Activated CD4-positive, alpha-beta T cell treated with anti-CD3 and anti-CD28 coated beads, Interleukin-2, amount 10 ng/mL, durations not matched to agents 24 days and 14 days (primary cell): ENCODE measurements around the gene CLEC19A. TPM values are rescaled to one million over a fixed set of nuclear protein-coding genes. Genes with fewer than 3 reads are reported as not detected.
"Not testable (repeated sequence)": the region's sequence is repeated elsewhere in the genome, so short reads cannot be mapped to it uniquely, and the experiment has no call there.

Source experiments
- DNase-seq: peaks from one replicate; pipeline ENCODE4 v3.0.0; 2022
- H3K27ac Mint-ChIP-seq: one replicate; pipeline ENCODE4 v1.8.0; 2022; ENCODE audit warnings: mild to moderate bottlenecking, mixed read lengths
- H3K27me3 Mint-ChIP-seq: one replicate; pipeline ENCODE4 v1.8.0; 2022; ENCODE audit warnings: mixed read lengths
- H3K36me3 Mint-ChIP-seq: one replicate; pipeline ENCODE4 v1.8.0; 2022; ENCODE audit warnings: low read depth, mild to moderate bottlenecking, mixed read lengths
- H3K4me1 Mint-ChIP-seq: one replicate; pipeline ENCODE4 v1.8.0; 2021; ENCODE audit warnings: mixed read lengths
- H3K4me3 Mint-ChIP-seq: one replicate; pipeline ENCODE4 v1.8.0; 2022; ENCODE audit warnings: mild to moderate bottlenecking, moderate library complexity, mixed read lengths
- H3K9me3 Mint-ChIP-seq: one replicate; pipeline ENCODE4 v1.8.0; 2021; ENCODE audit warnings: mixed read lengths
- intact Hi-C: fragments of 100-400 bp; cut with micrococcal nuclease; formaldehyde crosslinking; loops from one replicate; pipeline ENCODE4 v1.15.1; 2023
- total RNA-seq: library from RNA; stranded (reverse); gene quantifications from 2 replicates; pipeline ENCODE4 v1.2.3, GENCODE V29; 2022

CLEC19A gene
- total RNA-seq, 1 donor from 2014 or later = not detected

DNA sequence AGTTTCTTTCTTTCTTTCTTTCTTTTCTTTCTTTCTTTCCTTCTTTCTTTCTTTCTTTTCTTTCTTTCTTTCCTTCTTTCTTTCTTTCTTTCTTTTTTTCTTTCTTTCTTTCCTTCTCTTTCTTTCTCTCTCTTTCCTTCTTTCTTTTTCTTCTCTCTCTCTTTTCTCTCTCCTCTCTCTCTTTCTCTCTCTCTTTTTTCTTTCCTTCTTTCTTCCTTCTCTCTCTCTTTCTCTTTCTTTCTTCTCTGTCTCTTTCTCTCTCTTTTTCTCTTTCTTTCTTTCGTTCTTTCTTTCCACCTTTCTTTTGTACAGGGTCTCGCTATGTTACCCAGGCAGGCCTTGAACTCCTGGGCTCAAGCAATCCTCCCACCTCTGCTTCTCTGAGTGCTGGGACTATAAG is 35.7 kb downstream of the CLEC19A start:
- H3K4me1 Mint-ChIP-seq, H3K9me3 Mint-ChIP-seq, H3K27ac Mint-ChIP-seq, H3K4me3 Mint-ChIP-seq, intact Hi-C loops, H3K27me3 Mint-ChIP-seq, H3K36me3 Mint-ChIP-seq, DNase-seq: not testable (repeated sequence)

DNA sequence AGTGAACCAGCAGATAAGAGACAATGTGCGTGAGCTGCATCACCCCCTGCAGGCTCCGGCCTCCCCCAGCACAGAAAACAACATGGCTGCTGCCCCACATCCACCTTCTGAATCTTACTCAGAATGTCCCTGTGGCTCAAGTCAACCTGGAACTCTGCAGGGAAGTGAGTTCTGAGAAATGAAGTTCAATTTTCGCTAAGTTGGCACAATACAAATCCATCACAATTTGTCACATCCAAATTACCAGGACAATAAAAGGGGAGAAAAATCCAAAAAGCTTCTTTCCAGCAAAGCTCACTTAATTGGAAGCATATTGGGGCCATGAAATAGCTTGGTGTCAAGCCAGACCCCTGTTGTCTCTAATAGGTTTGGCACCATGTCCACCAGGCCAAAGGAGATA is 38.1 kb downstream of the CLEC19A start:
- Mint-ChIP-seq H3K4me1 (no peaks in the 10 kb centered on the region), H3K27ac (no peak overlapping the region), H3K27me3 (peaks cover 3% of the 10 kb centered on the region), H3K36me3 (no peaks in the 10 kb centered on the region), H3K9me3 (no peaks in the 10 kb centered on the region), H3K4me3 (no peak overlapping the region)
- intact Hi-C loops = no loop called here
- no peak for DNase-seq

DNA sequence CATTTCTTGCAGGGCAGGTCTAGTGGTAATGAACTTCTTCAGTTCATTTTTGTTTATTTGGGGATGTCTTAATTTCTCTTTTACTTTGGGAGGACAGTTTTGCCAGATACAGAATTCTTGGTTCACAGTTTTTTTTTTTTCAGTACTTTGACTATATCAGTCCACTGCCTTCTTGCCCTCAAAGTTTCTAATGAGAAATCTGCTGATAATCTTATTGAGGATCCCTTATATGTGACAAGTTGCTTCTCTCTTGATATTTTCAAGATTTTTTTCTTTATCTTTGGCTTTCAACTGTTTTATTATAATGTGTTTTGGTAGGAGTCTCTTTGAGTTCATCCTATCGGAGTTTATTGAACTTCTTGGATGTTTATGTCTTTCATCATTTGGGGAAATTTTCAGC is 42.8 kb downstream of the CLEC19A start:
- Mint-ChIP-seq H3K9me3 (no peaks in the 10 kb centered on the region), H3K27ac (no peak overlapping the region)
- intact Hi-C loops = no loop called here

DNA sequence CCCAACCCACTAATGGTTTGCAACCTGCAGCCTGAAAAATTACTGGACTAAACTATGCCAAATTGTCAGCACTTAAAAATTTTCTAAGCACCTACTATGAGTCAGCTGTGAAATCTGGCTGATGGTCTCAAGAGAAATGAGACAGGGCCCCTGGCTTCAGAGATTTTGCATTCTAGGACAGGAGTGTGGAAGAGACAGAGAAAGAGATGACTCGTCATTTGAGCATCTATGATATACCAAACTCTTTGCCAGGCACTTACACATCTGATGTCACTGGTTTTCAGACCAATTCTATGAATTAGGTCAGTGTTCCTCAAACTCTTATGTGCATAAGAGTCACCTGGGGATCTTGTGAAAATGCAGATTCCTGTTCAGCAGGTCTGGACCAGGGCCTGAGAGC is 44.4 kb downstream of the CLEC19A start:
- intact Hi-C loops = no loop called here
- H3K36me3 Mint-ChIP-seq = no peaks in the 10 kb centered on the region
- no peak for DNase-seq

More for the DNA sequence above, 42.8 kb downstream of the CLEC19A start:
- peaks cover 3% of the 10 kb centered on the region for H3K27me3 Mint-ChIP-seq
- DNase-seq = no peak
- H3K36me3 Mint-ChIP-seq = no peaks in the 10 kb centered on the region
- H3K4me3 Mint-ChIP-seq = no peak overlapping the region
- no peaks in the 10 kb centered on the region for H3K4me1 Mint-ChIP-seq

DNA sequence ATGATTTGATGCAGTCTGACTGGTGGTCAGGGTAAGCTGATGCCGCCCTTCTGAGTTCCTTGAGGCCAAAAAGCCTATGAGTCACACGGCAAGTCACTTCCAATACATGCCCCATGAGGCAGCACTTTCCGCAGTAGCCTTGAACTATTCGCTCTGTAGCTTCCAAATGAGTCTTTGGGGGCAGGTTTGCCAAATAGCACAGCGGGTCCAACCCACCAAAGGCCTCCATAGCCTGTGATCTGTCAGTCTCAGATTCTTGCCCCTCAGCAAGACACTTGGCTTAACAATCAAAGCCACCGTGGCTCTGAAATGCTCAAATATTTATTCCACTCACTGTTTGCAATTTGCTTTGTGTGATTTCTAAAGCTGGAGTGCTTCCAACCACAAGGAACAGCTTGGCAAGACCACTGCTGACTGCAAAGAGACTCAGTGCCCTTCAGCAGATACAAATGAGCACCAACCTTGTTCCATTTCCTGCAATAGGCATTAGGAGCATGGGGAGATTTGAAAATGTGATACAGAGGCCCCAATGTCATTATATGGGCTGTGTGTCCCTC is 45.4 kb downstream of the CLEC19A start:
- H3K4me1 Mint-ChIP-seq = no peaks in the 10 kb centered on the region
- H3K4me3 Mint-ChIP-seq = no peak overlapping the region
- peaks cover 1% of the 10 kb centered on the region for H3K27me3 Mint-ChIP-seq
- DNase-seq = no peak
- H3K27ac Mint-ChIP-seq = no peak overlapping the region
- H3K9me3 Mint-ChIP-seq = no peaks in the 10 kb centered on the region
- intact Hi-C loops = no loop called here
- no peaks in the 10 kb centered on the region for H3K36me3 Mint-ChIP-seq

More for the DNA sequence above, 44.4 kb downstream of the CLEC19A start:
- Mint-ChIP-seq H3K27ac (no peak overlapping the region), H3K9me3 (no peaks in the 10 kb centered on the region), H3K27me3 (peaks cover 4% of the 10 kb centered on the region), H3K4me1 (no peaks in the 10 kb centered on the region), H3K4me3 (no peak overlapping the region)

DNA sequence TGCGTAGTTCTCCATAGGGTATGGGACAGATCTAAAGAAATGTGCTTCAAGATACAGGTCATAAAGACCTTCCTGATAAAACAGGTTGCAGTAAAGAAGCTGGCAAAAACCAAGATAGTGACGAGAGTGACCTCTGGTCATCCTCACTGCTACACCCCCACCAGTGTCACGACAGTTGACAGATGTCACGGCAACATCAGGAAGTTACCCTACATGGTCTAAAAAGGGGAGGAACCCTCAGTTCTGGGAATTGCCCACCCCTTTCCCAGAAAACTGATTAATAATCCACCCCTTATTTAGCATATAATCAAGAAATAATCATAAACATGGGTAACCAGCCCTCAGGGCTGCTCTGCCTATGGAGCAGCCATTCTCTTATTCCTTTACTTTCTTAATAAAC is 46.3 kb downstream of the CLEC19A start:
- no peaks in the 10 kb centered on the region for H3K36me3 Mint-ChIP-seq
- no peaks in the 10 kb centered on the region for H3K4me1 Mint-ChIP-seq
- H3K4me3 Mint-ChIP-seq = no peak overlapping the region
- H3K27me3 Mint-ChIP-seq = peaks cover 1% of the 10 kb centered on the region
- H3K27ac Mint-ChIP-seq = no peak overlapping the region
- DNase-seq = no peak
- H3K9me3 Mint-ChIP-seq = no peaks in the 10 kb centered on the region
- intact Hi-C loops = no loop called here

DNA sequence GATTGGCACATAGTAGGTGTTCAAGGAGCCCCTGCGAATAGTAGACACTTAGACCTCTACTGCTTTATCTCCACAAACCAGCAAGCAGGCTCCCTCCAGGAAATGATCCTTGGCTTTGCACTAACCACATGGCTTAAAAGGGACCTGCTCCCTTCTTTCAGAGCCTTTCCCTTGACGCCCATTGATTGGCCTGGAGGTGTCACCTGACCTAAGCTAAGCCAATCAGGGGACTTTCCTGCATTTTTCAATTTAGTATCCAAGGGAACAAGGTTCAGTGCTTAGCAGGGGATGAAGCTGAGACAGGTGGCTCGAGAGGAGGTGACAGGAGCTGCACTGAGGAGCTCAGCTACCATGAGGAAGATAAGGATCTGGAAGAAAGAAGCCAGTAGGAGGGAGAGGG is 52.8 kb downstream of the CLEC19A start:
- no peak for DNase-seq
- no peak overlapping the region for H3K27ac Mint-ChIP-seq
- H3K9me3 Mint-ChIP-seq = peaks cover 12% of the 10 kb centered on the region
- H3K4me3 Mint-ChIP-seq = no peak overlapping the region
- no peaks in the 10 kb centered on the region for H3K36me3 Mint-ChIP-seq
- H3K4me1 Mint-ChIP-seq = peaks cover 2% of the 10 kb centered on the region
- intact Hi-C loops = no loop called here
- peaks cover 3% of the 10 kb centered on the region for H3K27me3 Mint-ChIP-seq

DNA sequence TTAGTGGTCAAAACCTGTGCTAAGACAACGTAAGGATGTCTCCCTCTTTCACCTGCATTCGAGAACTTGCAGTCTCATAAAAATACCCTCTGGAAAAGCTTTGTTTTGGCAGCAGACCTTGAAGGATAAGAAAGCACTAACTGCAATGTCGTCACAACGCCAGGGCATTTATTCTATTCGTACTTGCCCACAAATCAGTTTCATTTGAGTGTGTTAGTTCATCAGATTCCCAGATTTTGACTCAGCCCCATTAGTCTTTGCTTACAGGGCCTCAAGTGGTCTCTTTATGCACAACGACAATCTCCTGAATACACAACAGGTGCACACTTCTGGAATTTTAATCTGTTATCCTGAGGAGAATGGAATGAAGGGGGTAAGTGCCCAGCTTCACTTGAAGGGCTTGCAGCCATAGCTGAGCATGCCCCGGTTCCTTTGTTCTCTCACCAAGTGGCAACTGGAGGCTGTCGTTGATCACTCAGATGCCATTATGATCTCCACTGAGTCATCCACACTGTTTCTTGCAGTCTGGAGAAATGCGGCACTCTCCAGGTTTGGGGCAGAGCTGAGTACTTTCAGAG is 58.8 kb downstream of the CLEC19A start:
- peaks cover 9% of the 10 kb centered on the region for H3K9me3 Mint-ChIP-seq
- no peaks in the 10 kb centered on the region for H3K36me3 Mint-ChIP-seq
- intact Hi-C loops = no loop called here
- DNase-seq = no peak
- no peak overlapping the region for H3K4me3 Mint-ChIP-seq
- H3K27ac Mint-ChIP-seq = no peak overlapping the region
- H3K27me3 Mint-ChIP-seq = peaks cover 18% of the 10 kb centered on the region
- H3K4me1 Mint-ChIP-seq = no peaks in the 10 kb centered on the region

DNA sequence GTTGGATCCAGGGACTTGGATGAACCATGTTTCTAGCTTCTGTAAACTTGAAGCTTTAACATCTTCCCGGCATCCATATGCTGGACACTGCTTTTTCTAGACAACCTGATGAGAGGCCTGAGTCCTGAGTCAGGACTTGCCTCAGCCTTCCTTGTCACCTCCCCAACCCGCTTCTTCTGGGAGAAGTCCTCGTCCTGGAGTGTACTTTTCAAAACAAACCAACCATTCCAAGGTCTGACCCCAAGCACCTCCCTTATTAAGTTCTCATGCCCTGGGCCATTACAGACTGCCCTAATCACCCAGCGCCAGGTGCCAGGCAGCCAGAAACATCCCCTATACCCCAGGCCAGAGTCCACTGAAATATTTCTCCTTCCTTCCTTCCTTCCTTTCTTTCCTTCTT is 59.4 kb downstream of the CLEC19A start:
- Mint-ChIP-seq H3K4me1 (no peaks in the 10 kb centered on the region), H3K27me3 (peaks cover 18% of the 10 kb centered on the region), H3K27ac (no peak overlapping the region), H3K36me3 (no peaks in the 10 kb centered on the region), H3K9me3 (peaks cover 5% of the 10 kb centered on the region), H3K4me3 (no peak overlapping the region)
- intact Hi-C loops = no loop called here
- no peak for DNase-seq

DNA sequence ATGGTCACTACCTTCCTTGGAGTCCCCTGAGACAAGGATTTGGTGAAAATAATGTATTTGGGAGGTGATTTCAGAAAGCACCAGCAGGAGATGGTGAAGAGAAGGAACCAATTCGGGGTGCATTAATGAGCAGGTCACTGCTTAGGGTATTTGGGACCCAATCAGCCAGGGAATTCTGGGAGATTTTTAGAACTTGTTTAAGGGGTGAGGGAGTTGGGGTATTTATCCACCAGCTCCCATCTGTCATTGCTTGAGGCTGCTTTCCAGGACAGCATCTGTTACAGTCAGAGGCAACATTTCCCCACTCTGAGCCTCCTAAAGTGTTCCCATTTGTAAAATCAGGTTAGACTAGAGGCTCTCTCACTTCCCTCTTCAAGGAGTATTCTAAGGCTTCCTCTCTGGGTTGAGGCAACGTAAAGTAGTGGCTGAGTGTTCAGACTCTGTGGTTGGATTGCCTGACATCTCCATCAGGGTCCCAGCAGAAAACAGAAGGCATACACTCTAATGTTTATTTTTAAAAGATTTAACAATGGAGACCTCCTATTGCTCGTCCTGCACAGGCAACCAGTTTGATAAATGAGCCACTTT is 60.9 kb downstream of the CLEC19A start:
- peaks cover 5% of the 10 kb centered on the region for H3K9me3 Mint-ChIP-seq
- intact Hi-C loops = no loop called here
- H3K27me3 Mint-ChIP-seq = peaks cover 18% of the 10 kb centered on the region
- no peak overlapping the region for H3K4me3 Mint-ChIP-seq
- no peak overlapping the region for H3K27ac Mint-ChIP-seq
- H3K36me3 Mint-ChIP-seq = no peaks in the 10 kb centered on the region
- no peaks in the 10 kb centered on the region for H3K4me1 Mint-ChIP-seq
- DNase-seq = no peak

DNA sequence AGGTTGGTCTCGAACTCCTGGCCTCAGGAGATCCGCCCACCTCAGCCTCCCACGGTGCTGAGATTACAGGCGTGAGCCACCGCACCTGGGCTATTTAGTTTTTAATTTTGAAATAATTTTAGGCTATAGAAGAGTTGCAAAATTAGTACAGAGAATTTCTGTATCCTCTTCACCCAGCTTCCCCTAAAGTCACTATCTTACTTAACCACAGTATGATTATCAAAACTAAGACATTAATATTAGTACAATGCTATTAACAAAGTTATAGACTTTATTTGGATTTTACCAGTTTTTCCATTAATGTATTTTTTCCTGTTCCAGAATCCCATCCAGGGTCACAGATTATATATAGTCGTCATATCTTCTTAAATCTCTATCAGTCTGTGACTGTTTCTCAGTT is 62.6 kb downstream of the CLEC19A start:
- Mint-ChIP-seq H3K4me1 (no peaks in the 10 kb centered on the region), H3K4me3 (no peak overlapping the region)

DNA sequence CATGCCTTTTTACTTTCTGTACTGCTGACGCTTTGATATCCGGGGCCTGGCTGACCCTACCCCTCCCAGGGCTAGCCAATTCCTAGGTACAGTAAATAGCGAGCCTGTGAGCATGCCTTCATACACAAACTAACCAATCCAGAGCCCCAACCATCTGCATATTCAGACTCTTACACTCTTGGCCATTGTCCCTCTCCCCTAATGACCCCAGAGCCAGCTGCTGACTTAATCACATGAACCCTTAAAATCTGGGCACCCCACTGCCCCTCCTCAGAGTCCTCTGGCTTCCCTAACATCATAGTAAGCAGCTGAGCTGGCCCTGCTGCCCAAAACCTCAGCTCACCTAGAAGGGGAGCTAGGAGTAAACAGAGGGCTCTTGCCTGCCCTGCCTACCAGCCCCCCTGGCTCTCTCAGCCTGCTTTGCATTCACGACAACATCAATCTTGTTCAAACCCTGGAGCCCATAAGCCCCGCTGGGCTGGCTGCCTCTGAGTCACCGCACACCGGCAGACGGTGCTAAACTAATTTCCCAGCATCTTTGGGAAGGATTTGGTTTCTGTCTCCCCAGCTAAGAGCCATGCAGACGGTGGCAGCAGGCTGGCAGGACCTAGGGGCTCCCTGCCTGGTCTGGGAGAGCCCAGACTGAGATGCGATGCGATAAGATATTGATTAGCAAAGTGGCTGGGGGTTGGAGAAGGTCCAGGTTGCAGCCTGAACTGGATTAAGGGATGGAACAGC is 63.2 kb downstream of the CLEC19A start:
- no peaks in the 10 kb centered on the region for H3K4me1 Mint-ChIP-seq
- H3K27me3 Mint-ChIP-seq = peaks cover 16% of the 10 kb centered on the region
- no peaks in the 10 kb centered on the region for H3K9me3 Mint-ChIP-seq
- intact Hi-C loops = no loop called here
- DNase-seq = no peak
- H3K36me3 Mint-ChIP-seq = no peaks in the 10 kb centered on the region
- H3K4me3 Mint-ChIP-seq = no peak overlapping the region
- H3K27ac Mint-ChIP-seq = no peak overlapping the region

More for the DNA sequence above, 62.6 kb downstream of the CLEC19A start:
- Mint-ChIP-seq H3K27ac (no peak overlapping the region), H3K36me3 (no peaks in the 10 kb centered on the region), H3K9me3 (peaks cover 2% of the 10 kb centered on the region), H3K27me3 (peaks cover 16% of the 10 kb centered on the region)
- no peak for DNase-seq
- intact Hi-C loops = no loop called here

DNA sequence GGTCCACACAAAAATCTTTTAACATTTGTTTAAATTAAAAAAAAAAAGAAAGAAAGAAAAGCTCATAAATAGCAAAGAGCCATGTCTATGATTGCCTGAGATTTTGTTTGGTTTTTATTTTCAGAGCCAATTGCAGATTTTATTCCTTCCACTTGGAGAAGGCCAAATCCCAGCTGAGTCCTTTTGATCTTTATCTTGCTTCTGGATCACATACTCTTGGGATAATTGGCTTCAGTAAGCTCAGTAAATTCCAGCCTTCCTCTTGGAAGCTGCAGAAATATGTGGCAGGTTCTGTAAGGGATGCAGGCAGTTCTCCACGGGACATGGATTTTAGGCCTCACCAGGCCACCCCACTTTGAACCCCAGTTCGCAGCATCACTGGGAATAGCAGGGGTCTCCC is 68.8 kb downstream of the CLEC19A start:
- Mint-ChIP-seq H3K9me3 (no peaks in the 10 kb centered on the region), H3K27me3 (no peaks in the 10 kb centered on the region), H3K27ac (no peak overlapping the region), H3K36me3 (no peaks in the 10 kb centered on the region), H3K4me3 (no peak overlapping the region), H3K4me1 (peaks cover 6% of the 10 kb centered on the region)
- intact Hi-C loops = no loop called here
- DNase-seq = no peak
